ENCODE measurements around the gene SLC35F5.

DNA sequence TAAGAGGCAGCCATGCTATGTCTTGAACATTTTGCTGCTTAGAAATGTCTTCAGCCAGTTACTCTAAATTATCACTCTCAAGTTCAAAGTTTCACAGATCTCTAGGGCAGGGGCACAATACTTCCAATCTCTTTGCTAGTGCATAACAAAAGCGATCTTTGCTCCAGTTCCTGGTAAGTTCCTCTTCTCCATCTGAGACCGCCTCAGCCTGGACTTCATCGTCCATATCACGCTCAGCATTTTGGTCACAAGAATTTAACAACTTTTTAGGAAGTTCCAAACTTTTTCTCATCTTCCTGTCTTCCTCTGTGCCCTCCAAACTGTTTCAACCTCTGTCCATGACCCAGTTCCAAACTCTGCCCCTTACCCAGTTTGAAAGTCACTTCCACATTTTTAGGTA, 8.8 kb upstream of the SLC35F5 start:
- TF ChIP-seq YY1 (IDR thresholded peaks at IDR 0.05; ENCODE audit: insufficient read depth, insufficient read length) (no peak), SUZ12 (IDR thresholded peaks at IDR 0.05; ENCODE audit: extremely low read depth, insufficient read depth, insufficient read length) (no peak), ZNF274 (IDR thresholded peaks at IDR 0.05; ENCODE audit: low read depth, low read length) (no peak)
